Mucosa of rectum (tissue), 2 donors: Measurements from ENCODE around the gene SIRPD.

Experiments used
- H3K27ac ChIP-seq, 2 donors: one replicate each; pipeline ENCODE4 v1.7.0; 2013; ENCODE audit warnings: inconsistent platforms in 2 of 2, low read depth in 2 of 2, low read length in 2 of 2
- H3K27me3 ChIP-seq, 2 donors: one replicate each; pipeline ENCODE4 v1.7.0; 2013; ENCODE audit warnings: low read length in 2 of 2; ENCODE audit not compliant: control insufficient read depth in 2 of 2, insufficient read depth in 2 of 2
- H3K36me3 ChIP-seq, 2 donors: one replicate each; pipeline ENCODE4 v1.7.0; 2013; ENCODE audit warnings: low read length in 2 of 2; ENCODE audit not compliant: control insufficient read depth in 2 of 2, insufficient read depth in 2 of 2
- H3K4me1 ChIP-seq, 2 donors: one replicate each; pipeline ENCODE4 v1.7.0; 2013; ENCODE audit warnings: low read length in 2 of 2, mild to moderate bottlenecking in 1 of 2; ENCODE audit not compliant: control insufficient read depth in 2 of 2, insufficient read depth in 2 of 2
- H3K4me3 ChIP-seq, 2 donors: one replicate each; pipeline ENCODE4 v1.7.0; 2013; ENCODE audit warnings: low read length in 2 of 2
- H3K9ac ChIP-seq, 2 donors: one replicate each; pipeline ENCODE4 v1.7.0; 2013; ENCODE audit warnings: low read length in 2 of 2, low read depth in 1 of 2, mild to moderate bottlenecking in 1 of 2
- H3K9me3 ChIP-seq, 2 donors: one replicate each; pipeline ENCODE4 v1.7.0; 2013; ENCODE audit warnings: low read length in 2 of 2; ENCODE audit not compliant: control insufficient read depth in 2 of 2
- donor health status: healthy.
- donor health status: Normal muscosa, but diverticular disease.

The SIRPD gene

DNA sequence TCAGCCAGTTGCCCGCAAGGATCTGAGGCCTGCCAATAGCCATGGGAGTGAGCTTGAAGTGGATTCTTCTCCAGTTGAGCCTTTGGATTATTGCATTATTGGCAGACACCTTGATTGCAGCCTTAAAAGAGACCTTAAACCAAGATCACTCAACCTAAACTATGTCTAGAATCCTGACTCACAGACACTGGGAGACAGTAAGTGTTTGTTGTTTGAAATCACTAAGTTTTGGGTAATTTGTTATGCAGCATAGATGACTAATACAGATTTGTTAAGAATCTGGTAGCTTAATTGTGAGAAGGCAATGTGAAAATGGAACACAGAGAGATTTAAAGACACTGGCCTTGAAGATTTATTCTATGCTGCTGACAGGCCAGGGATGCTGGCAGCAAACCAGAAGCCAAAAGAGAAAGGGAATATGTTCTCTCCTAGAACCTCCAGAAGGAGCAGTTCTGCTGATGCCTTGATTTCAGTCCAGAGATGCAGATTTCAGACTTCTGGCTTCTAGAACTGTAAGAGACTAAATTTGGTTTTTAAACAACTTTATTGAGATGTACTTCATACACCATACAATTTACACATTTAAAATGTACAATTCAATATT lies 17.6 kb downstream of the SIRPD start:
- no peaks in the 10 kb centered on the region for H3K36me3 ChIP-seq

GRCh38 chr20:1538655-1539054 lies 18.9 kb downstream of the SIRPD start:
- Histone ChIP-seq H3K9ac (no peak overlapping the region), H3K9me3 (peaks cover 0 to 2% of the 10 kb centered on the region in 2 donors), H3K27me3 (no peaks in the 10 kb centered on the region), H3K4me3 (no peak overlapping the region), H3K27ac (no peak overlapping the region), H3K36me3 (no peaks in the 10 kb centered on the region), H3K4me1 (peaks cover 0 to 2% of the 10 kb centered on the region in 2 donors)

More for the DNA sequence above, 17.6 kb downstream of the SIRPD start:
- Histone ChIP-seq H3K27me3 (no peaks in the 10 kb centered on the region), H3K27ac (no peak overlapping the region), H3K4me3 (no peak overlapping the region), H3K9me3 (peaks cover 0 to 2% of the 10 kb centered on the region in 2 donors), H3K4me1 (peaks cover 0 to 2% of the 10 kb centered on the region in 2 donors), H3K9ac (no peak overlapping the region)

GRCh38 chr20:1537731-1538058 lies 19.8 kb downstream of the SIRPD start:
- H3K9ac ChIP-seq, result no peak overlapping the region
- peaks cover 0 to 2% of the 10 kb centered on the region in 2 donors for H3K9me3 ChIP-seq
- H3K4me1 ChIP-seq, result peaks cover 0 to 2% of the 10 kb centered on the region in 2 donors
- H3K27ac ChIP-seq, result peak overlapping the region; percentile 55 to 65
- H3K27me3 ChIP-seq, result no peaks in the 10 kb centered on the region
- H3K36me3 ChIP-seq, result no peaks in the 10 kb centered on the region
- H3K4me3 ChIP-seq, result no peak overlapping the region

DNA sequence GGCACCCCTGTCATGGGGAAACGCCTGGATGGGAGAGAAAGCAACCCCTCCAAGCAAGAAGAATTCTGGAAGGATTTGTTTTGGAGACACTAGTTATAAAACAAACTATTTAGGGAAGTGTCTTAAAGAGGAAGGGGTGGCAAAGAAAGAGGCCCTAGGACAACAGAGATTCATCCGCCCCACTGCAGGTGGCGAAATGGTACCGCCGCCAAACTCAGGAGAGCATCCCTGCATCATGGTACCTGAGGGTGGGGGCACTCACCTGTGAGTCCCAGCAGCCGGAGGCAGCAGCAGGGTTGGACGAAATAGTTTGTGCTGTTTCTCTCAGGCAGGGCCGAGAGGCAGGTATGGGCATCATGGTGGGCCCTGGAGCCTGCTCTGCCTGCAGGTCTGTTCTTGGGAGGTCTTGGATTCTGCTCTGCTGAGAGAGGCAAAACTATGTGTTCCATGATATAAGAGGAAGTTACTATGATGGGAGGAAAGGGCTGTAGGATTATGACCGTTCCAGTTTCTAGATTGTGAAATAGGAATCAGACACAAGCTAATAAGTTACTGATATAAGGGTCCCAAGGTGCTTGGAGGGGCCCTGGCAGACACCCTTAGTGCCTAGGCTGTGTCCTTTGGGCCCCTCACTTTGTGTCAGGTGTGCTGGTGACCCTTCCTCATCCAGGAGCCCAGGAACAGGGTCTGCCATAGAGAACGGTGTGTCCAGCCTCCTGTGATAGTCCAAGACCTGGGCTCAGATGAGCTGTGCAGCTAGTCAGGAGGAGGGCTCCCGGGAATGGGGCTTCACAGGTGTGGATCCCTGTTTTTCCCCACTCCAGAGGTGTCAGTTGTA lies 20.4 kb downstream of the SIRPD start:
- no peaks in the 10 kb centered on the region for H3K36me3 ChIP-seq
- H3K27ac ChIP-seq, result peak overlapping the region; percentile 61 to 65

GRCh38 chr20:1535420-1536175 lies 21.9 kb downstream of the SIRPD start:
- no peak overlapping the region for H3K9ac ChIP-seq
- H3K27ac ChIP-seq, result no peak overlapping the region
- peaks cover 0 to 2% of the 10 kb centered on the region in 2 donors for H3K9me3 ChIP-seq
- H3K36me3 ChIP-seq, result no peaks in the 10 kb centered on the region
- peaks cover 0 to 2% of the 10 kb centered on the region in 2 donors for H3K4me1 ChIP-seq
- no peaks in the 10 kb centered on the region for H3K27me3 ChIP-seq
- H3K4me3 ChIP-seq, result no peak overlapping the region

More for the DNA sequence above, 20.4 kb downstream of the SIRPD start:
- H3K4me3 ChIP-seq, result no peak overlapping the region
- peaks cover 0 to 2% of the 10 kb centered on the region in 2 donors for H3K4me1 ChIP-seq
- H3K9ac ChIP-seq, result no peak overlapping the region
- H3K9me3 ChIP-seq, result peaks cover 0 to 2% of the 10 kb centered on the region in 2 donors
- H3K27me3 ChIP-seq, result no peaks in the 10 kb centered on the region

DNA sequence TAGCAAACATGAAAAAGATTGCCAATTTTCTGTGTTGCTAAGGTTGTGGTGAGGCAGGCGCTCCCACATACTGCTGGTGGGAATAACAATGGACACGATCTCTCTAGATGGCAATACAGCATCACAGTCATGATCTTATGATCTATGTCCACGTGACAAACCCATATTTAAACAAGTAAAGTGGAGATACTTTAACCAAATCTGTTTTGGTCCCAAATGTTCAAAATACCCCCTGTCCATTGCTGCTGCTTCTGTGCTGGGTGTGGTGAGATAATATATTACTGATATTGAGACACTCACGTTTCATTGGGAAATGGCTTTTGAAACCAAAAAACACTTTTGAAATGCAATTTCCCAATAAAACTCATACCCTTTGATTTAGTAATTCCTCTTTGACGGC lies 23.0 kb downstream of the SIRPD start:
- Histone ChIP-seq H3K4me1 (peaks cover 0 to 2% of the 10 kb centered on the region in 2 donors), H3K4me3 (no peak overlapping the region), H3K36me3 (no peaks in the 10 kb centered on the region), H3K27me3 (no peaks in the 10 kb centered on the region), H3K9me3 (no peaks in the 10 kb centered on the region), H3K27ac (no peak overlapping the region), H3K9ac (no peak overlapping the region)

DNA sequence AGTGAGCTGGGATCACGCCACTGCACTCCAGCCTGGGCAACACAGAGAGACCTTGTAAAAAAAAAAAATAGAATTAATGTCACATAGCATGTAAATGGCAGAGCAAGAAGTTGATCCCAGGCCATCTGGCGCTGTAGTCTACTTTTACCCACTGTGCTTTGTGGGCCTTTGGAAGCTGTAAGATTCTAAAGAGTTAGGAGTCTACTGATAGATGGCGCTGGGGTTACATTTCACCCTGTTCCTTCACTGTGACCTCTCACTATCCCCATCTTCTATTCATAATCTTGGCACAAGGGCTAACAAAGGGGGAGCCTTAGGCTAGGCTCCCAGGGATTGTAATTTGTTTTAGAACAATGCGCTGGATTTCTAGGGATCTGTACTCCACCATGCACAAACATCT lies 24.4 kb downstream of the SIRPD start:
- Histone ChIP-seq H3K36me3 (no peaks in the 10 kb centered on the region), H3K4me1 (peaks cover 0 to 2% of the 10 kb centered on the region in 2 donors), H3K27me3 (no peaks in the 10 kb centered on the region), H3K27ac (no peak overlapping the region), H3K9ac (no peak overlapping the region), H3K9me3 (no peaks in the 10 kb centered on the region), H3K4me3 (no peak overlapping the region)

- Histone ChIP-seq H3K27me3 (no peaks in the 10 kb centered on the region), H3K9me3 (no peaks in the 10 kb centered on the region), H3K36me3 (no peaks in the 10 kb centered on the region), H3K27ac (no peak overlapping the region), H3K9ac (no peak overlapping the region), H3K4me3 (no peak overlapping the region), H3K4me1 (no peaks in the 10 kb centered on the region)
These were observed 28.7 kb downstream of the SIRPD start for GRCh38 chr20:1528811-1529210.

DNA sequence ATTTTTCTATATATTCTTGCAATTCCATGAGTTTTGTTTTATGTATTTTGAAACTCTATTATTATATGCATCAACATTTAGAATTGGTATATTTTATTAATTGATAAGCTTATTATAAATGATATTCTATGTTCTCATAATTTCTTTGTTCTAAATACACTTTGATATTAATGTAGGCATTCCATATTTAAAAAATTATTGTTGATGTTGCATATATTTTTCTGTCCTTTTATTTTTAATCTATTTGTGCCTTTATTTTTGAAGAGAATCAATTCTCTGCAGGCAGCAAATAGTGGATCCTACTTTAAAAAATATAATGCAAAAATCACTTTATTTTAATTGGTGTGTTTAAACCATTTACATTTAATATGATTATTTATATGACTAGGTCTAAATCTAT lies 29.6 kb downstream of the SIRPD start:
- Histone ChIP-seq H3K4me1 (no peaks in the 10 kb centered on the region), H3K36me3 (no peaks in the 10 kb centered on the region), H3K27me3 (no peaks in the 10 kb centered on the region), H3K9ac (no peak overlapping the region), H3K9me3 (no peaks in the 10 kb centered on the region), H3K4me3 (no peak overlapping the region), H3K27ac (no peak overlapping the region)

GRCh38 chr20:1526896-1527295 lies 30.6 kb downstream of the SIRPD start:
- Histone ChIP-seq H3K9ac (no peak overlapping the region), H3K36me3 (no peaks in the 10 kb centered on the region), H3K27me3 (no peaks in the 10 kb centered on the region), H3K4me1 (no peaks in the 10 kb centered on the region), H3K9me3 (no peaks in the 10 kb centered on the region), H3K27ac (no peak overlapping the region), H3K4me3 (no peak overlapping the region)
